ENCODE measurements around the gene PPIF. TPM values are rescaled to one million over a fixed set of nuclear protein-coding genes. Genes with fewer than 3 reads are reported as not detected.

Gene PPIF
- total and polyA plus RNA-seq, 2 donors (not counting 3 experiments of a cell fraction or from before 2014, with no cell fraction given) = 50.7 to 51.2 TPM

DNA sequence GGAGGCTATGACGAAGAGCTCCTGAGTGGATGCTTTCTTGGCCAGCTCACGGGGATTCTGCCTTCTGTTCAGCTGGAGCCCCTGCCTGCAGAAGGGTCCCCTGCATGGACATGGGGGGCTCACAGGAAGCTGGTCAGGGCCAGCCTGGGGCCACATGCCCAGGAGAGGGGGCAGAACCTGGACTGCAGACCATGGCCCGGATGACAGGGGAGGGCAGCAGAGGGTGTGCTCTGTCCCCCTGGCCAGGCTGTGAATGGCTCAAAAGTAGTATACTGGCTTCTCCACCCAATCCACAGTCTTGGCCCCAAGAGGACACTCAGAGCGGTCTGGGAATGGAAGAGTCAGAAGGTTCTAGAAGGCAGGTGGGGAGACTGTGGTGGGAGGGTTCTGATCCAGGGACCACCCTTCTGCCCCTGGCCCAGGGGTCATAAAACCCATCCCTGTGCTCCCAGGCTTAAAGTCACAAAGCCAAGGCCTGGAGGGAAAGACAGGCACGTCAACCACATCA is 40.3 kb downstream of the PPIF start:
- Histone ChIP-seq H3K4me2 (ENCODE audit: insufficient read depth, low read length) (no peak overlapping the region), H3K79me2 (ENCODE audit: control insufficient read depth, insufficient read depth, low read length) (no peaks in the 10 kb centered on the region), H3K9me1 (replicated peaks; ENCODE audit: control insufficient read depth, extremely low read depth, insufficient read depth, low read length) (no peaks in the 10 kb centered on the region), H2AFZ (ENCODE audit: low read depth, low read length) (no peak overlapping the region), H3K27ac (ENCODE audit: insufficient read depth, low read depth, low read length) (no peak overlapping the region), H3K9me3 (replicated peaks; ENCODE audit: control insufficient read depth, insufficient read depth, low read length) (no peaks in the 10 kb centered on the region), H4K20me1 (replicated peaks; ENCODE audit: control insufficient read depth, extremely low read depth, insufficient read depth, low read length) (no peaks in the 10 kb centered on the region), H3K4me1 (ENCODE audit: control insufficient read depth, extremely low read depth, insufficient read depth, low read length) (no peaks in the 10 kb centered on the region), H3K4me3 (replicated peaks in 1 of 3; ENCODE audit: insufficient read depth in 1 of 3, low read depth in 1 of 3, low read length in 3 of 3) (no peak overlapping the region), H3K9ac (replicated peaks; ENCODE audit: extremely low read depth, insufficient read depth, low read length) (no peak overlapping the region), H3K36me3 (ENCODE audit: control insufficient read depth in 2 of 2, extremely low read depth in 1 of 2, insufficient read depth in 2 of 2, low read length in 2 of 2) (no peaks in the 10 kb centered on the region), H3K27me3 (ENCODE audit: control insufficient read depth in 2 of 2, insufficient read depth in 2 of 2, low read length in 2 of 2) (no peaks in the 10 kb centered on the region)
- dilution Hi-C loops (cut with MboI; ENCODE audit: extremely low pct_ligation_motif_present, low sequenced_read_pairs) = no loop called here
- CTCF ChIA-PET = interaction anchor here (0.8 to 1.5 kb wide), 3 partner anchors 13 to 80 kb away, joined by 3 to 6 read pairs (median 5); no protein-coding TSS in a partner anchor
- no TSS peak for BruUV-seq (replicated peaks)
- intact Hi-C loops (cut with micrococcal nuclease) = no loop called here
- TF ChIP-seq EZH2 (IDR thresholded peaks at IDR 0.05; ENCODE audit: borderline replicate concordance, low read depth, low read length, severe bottlenecking) (no peak), MYC (IDR thresholded peaks at IDR 0.05; ENCODE audit: low read depth, low read length) (no peak), JUN (IDR thresholded peaks at IDR 0.05; ENCODE audit: borderline replicate concordance, insufficient read depth, insufficient read length, low read depth) (no peak), POLR2A (IDR thresholded peaks at IDR 0.05; ENCODE audit: low read depth, low read length) (no peak), GATA2 (IDR thresholded peaks at IDR 0.05; ENCODE audit: insufficient read depth, insufficient read length, low read depth, low read length) (no peak), FOS (IDR thresholded peaks at IDR 0.05; ENCODE audit: borderline replicate concordance, insufficient read depth, low read length) (no peak), POLR2AphosphoS5 (IDR thresholded peaks at IDR 0.05; ENCODE audit: insufficient read depth, low read depth, low read length) (no peak)
- TF ChIP-seq, protein P1, sequence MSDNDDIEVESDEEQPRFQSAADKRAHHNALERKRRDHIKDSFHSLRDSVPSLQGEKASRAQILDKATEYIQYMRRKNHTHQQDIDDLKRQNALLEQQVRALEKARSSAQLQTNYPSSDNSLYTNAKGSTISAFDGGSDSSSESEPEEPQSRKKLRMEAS (IDR thresholded peaks at IDR 0.05; ENCODE audit: insufficient read depth, insufficient read length) = no peak
- TF ChIP-seq, protein P2, sequence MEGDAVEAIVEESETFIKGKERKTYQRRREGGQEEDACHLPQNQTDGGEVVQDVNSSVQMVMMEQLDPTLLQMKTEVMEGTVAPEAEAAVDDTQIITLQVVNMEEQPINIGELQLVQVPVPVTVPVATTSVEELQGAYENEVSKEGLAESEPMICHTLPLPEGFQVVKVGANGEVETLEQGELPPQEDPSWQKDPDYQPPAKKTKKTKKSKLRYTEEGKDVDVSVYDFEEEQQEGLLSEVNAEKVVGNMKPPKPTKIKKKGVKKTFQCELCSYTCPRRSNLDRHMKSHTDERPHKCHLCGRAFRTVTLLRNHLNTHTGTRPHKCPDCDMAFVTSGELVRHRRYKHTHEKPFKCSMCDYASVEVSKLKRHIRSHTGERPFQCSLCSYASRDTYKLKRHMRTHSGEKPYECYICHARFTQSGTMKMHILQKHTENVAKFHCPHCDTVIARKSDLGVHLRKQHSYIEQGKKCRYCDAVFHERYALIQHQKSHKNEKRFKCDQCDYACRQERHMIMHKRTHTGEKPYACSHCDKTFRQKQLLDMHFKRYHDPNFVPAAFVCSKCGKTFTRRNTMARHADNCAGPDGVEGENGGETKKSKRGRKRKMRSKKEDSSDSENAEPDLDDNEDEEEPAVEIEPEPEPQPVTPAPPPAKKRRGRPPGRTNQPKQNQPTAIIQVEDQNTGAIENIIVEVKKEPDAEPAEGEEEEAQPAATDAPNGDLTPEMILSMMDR (IDR thresholded peaks at IDR 0.05; ENCODE audit: extremely low read depth in 1 of 2, insufficient read depth in 1 of 2, low read depth in 1 of 2, low read length in 2 of 2) = no peak
- DNase-seq (ENCODE audit: low read depth, low spot score) (no peak), FAIRE-seq (no peak)
- POLR2A ChIA-PET = no interaction called here
